ENCODE data around the gene SHANK1.

- no peak for TF ChIP-seq EZH2phosphoT487 (conservative IDR thresholded peaks at IDR 0.05; ENCODE audit: low read length)
- TF ChIP-seq, protein P1, sequence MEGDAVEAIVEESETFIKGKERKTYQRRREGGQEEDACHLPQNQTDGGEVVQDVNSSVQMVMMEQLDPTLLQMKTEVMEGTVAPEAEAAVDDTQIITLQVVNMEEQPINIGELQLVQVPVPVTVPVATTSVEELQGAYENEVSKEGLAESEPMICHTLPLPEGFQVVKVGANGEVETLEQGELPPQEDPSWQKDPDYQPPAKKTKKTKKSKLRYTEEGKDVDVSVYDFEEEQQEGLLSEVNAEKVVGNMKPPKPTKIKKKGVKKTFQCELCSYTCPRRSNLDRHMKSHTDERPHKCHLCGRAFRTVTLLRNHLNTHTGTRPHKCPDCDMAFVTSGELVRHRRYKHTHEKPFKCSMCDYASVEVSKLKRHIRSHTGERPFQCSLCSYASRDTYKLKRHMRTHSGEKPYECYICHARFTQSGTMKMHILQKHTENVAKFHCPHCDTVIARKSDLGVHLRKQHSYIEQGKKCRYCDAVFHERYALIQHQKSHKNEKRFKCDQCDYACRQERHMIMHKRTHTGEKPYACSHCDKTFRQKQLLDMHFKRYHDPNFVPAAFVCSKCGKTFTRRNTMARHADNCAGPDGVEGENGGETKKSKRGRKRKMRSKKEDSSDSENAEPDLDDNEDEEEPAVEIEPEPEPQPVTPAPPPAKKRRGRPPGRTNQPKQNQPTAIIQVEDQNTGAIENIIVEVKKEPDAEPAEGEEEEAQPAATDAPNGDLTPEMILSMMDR (IDR thresholded peaks at IDR 0.05; ENCODE audit: insufficient read depth, low read length, poor library complexity, severe bottlenecking) = no peak
These were observed 22.0 kb downstream of the SHANK1 start for GRCh38 chr19:50697414-50698124.

Data from SU-DHL-6 (cell line).